Measurements from ENCODE around the gene SLC43A3.

The SLC43A3 gene

DNA sequence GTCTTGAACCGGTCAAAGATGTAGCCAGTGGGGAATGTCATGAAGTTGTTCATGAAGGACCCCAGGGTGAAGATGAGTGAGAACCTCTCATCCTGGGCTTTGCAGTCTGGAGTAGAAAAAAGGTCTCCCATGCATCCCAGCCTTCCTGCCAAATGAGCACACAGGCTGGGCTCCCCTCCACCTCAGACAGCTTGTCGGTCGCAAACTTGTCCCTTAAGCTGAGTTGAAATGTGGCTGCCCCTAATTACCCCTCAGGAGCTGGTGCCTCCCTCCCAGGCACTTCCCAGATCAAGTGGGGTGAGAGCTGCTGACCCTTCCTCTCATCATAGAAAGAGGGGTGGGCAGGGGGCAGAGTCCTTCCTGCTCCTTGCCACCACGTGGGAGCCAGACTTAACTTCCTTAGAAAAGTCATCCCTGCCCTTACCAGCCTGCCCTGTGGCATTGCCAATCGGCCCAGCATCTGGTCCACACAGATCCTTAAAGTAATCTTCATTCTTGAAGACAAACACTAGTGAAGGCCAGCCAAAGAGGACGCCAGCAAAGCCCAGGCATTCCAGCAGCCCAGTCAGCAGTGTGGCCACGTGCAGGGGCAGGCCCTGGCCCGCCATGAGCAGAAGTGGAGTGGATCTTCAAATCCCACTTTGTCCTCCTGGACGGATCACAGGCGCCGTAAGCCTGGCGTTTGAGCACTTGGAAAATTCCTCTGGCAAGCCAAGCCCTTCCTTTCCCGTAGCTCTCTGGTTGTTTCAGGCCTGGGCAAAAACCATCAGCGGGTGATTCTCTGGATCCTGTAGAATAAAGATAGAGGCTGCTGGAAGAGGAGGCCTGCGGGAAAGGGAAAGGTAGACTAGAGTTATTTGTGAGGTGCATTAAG is 1.1 kb downstream of the SLC43A3 start:
- H3K27me3 Mint-ChIP-seq = no peaks in the 10 kb centered on the region
- peak overlapping the region; percentile 95 for H3K4me3 Mint-ChIP-seq
- peak overlapping the region; percentile 96 for H3K27ac Mint-ChIP-seq
- peaks cover 27% of the 10 kb centered on the region for H3K36me3 Mint-ChIP-seq
- H3K4me1 Mint-ChIP-seq (ENCODE audit: low read depth) = peaks cover 43% of the 10 kb centered on the region
- no peaks in the 10 kb centered on the region for H3K9me3 Mint-ChIP-seq (ENCODE audit: low read depth)

DNA sequence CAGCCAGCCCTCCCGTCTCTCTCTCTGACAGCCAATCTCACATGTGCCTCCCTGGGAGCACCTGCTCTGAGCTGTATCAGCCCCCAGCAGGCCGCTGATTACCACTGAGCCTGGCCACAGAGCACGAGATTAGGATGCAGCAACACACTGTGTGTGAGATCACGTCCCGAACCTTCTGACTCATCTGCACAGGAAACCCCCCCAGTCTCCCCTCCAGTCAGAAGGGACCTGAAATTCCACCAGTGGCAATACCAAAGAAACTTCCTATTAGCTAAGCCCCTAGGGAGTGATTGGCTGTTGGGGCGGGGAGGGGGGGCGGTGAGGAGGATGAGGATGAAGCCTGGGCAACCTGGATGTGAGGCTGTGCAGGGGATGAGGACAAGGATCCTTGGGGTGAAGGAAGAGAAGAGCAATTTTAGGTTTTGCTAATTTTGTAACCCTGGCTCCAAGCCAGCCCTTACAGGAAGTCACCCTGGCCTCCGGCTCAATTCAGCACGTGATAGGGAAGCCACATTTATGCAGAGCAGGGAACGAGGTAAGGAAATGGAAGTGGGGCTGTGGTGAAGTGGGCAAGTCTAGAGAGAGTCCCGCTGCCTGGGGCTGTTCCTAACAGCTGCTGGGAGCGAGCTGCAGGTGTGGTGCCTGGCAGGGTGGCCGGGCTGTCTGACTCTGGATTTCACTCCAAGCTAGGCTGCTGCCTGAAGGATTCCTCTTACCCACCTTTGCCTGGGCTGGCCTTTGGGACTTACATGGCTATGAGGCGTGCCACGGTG is 1.9 kb downstream of the SLC43A3 start:
- peak overlapping the region; percentile 96 for H3K27ac Mint-ChIP-seq
- no peaks in the 10 kb centered on the region for H3K27me3 Mint-ChIP-seq
- peaks cover 43% of the 10 kb centered on the region for H3K4me1 Mint-ChIP-seq (ENCODE audit: low read depth)
- peaks cover 31% of the 10 kb centered on the region for H3K36me3 Mint-ChIP-seq
- peak overlapping the region; percentile 95 for H3K4me3 Mint-ChIP-seq
- no peaks in the 10 kb centered on the region for H3K9me3 Mint-ChIP-seq (ENCODE audit: low read depth)

DNA sequence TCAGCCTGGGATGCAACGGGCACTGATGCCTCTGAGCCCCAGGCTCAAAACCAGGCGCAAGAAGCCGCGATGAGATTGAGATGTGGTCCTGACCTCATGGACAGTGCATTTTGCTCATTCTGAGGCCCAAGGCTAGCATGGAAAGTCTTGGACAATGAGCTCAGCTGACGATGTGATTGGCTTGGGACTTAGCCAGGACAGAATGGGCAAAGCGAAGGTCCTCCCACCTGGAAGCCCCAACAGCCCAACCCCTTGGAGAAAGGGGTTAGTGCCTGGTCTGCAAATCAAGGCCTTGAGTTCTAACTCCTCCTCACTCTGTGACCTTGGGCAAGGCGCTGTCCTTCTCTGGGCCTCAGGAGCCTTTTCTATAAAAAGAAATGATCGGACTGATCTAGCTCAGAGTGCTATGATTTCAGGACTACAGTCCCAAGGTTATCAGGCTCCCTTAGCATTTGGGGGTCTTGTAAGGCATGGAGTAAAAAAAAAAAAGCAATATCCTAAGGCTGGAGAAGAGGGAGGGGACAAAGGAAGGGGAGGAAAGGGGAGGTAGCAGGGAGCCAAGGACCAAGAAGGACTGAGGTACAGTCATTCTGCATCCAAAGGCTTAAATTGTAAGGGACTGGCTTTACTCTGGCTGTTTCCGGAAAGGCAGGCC is 2.7 kb downstream of the SLC43A3 start:
- Mint-ChIP-seq H3K36me3 (peaks cover 31% of the 10 kb centered on the region), H3K27ac (peak overlapping the region; percentile 96), H3K4me1 (ENCODE audit: low read depth) (peaks cover 43% of the 10 kb centered on the region), H3K4me3 (peak overlapping the region; percentile 95), H3K27me3 (no peaks in the 10 kb centered on the region), H3K9me3 (ENCODE audit: low read depth) (no peaks in the 10 kb centered on the region)

DNA sequence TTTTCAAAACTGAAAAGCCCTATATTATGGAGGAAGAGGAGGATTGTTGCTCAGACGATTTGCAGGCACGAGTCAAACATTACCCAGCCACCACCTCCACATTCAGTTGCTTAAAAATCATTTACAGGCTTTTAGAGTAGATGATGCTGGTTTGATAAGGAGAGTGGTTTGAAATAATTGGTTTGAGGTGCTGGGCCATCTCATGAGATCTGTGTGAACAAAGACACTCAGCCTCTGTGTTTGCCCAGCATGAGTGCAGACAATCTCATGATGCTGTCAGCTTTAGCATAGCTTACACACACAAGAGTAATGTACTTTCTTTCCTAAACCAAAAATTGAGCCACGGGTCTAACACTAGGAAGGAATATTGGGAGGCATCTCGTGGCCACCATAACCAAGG is 4.3 kb downstream of the SLC43A3 start:
- H3K9me3 Mint-ChIP-seq (ENCODE audit: low read depth) = no peaks in the 10 kb centered on the region
- H3K27ac Mint-ChIP-seq = peak overlapping the region; percentile 96
- no peaks in the 10 kb centered on the region for H3K27me3 Mint-ChIP-seq
- H3K36me3 Mint-ChIP-seq = peaks cover 31% of the 10 kb centered on the region
- H3K4me1 Mint-ChIP-seq (ENCODE audit: low read depth) = peaks cover 44% of the 10 kb centered on the region
- peak overlapping the region; percentile 95 for H3K4me3 Mint-ChIP-seq

DNA sequence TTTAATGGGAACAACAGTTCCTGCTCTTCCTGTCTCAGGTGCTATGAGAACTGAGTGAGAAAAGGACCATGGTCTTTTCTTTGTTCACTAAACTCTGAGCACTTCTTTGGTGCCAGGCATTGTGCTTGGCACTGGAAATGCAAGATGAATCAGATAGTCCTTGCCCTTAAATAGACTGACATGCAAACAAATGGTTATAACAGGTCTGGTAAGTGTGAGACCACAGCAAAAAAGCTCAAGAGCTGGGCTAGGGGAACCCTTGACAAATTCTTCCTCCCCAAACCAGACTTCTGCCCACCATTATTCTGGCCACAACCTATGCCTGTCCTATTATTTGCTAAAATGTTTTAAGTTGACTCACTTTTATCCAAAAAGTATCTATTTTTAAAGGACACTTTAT is 5.1 kb downstream of the SLC43A3 start:
- Mint-ChIP-seq H3K4me3 (peak overlapping the region; percentile 95), H3K9me3 (ENCODE audit: low read depth) (no peaks in the 10 kb centered on the region), H3K36me3 (peaks cover 31% of the 10 kb centered on the region), H3K4me1 (ENCODE audit: low read depth) (peaks cover 37% of the 10 kb centered on the region), H3K27me3 (no peaks in the 10 kb centered on the region), H3K27ac (no peak overlapping the region)

DNA sequence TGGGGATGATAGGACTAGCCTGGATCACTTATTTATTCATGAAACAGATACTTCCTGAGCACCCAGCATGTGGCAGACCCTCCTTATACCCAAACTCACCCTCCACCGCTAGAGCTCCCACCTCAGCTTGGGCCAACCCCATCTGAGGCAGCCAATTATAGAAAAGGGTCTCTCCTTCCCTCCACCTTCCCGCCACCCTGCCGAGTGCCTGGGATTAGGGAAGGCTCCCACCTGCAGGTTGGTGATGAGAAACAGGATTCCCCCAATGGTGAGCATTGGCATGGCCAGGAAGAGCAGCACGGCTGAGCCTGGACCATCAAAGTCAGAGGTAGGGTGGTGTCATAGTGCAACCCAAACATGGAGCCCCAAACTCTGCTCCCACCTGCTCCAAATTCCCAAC is 5.9 kb downstream of the SLC43A3 start:
- Mint-ChIP-seq H3K4me1 (ENCODE audit: low read depth) (peaks cover 32% of the 10 kb centered on the region), H3K27ac (no peak overlapping the region), H3K9me3 (ENCODE audit: low read depth) (no peaks in the 10 kb centered on the region), H3K27me3 (no peaks in the 10 kb centered on the region), H3K36me3 (peaks cover 28% of the 10 kb centered on the region), H3K4me3 (no peak overlapping the region)

DNA sequence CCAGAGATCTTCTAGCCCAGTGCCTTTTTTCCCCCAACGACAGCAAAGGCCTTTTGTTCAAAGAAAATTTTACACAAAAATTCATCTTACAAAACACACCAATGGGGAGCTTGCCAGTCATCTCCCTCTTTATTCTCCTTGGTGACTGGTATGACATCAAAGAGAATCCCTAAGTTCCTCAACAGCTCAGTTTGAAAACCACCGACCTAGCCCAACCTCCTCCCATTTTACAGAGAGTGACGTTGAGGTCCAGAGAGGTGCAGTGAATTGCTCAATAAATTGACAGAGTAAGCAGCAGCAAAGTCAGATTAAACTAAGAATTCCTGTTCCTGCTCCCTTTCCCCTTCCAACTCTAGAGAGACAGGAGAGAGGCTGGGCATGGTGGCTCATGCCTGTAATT is 7.8 kb downstream of the SLC43A3 start:
- peaks cover 24% of the 10 kb centered on the region for H3K36me3 Mint-ChIP-seq
- no peaks in the 10 kb centered on the region for H3K27me3 Mint-ChIP-seq
- peaks cover 22% of the 10 kb centered on the region for H3K4me1 Mint-ChIP-seq (ENCODE audit: low read depth)
- no peaks in the 10 kb centered on the region for H3K9me3 Mint-ChIP-seq (ENCODE audit: low read depth)
- H3K27ac Mint-ChIP-seq = no peak overlapping the region
- H3K4me3 Mint-ChIP-seq = no peak overlapping the region

DNA sequence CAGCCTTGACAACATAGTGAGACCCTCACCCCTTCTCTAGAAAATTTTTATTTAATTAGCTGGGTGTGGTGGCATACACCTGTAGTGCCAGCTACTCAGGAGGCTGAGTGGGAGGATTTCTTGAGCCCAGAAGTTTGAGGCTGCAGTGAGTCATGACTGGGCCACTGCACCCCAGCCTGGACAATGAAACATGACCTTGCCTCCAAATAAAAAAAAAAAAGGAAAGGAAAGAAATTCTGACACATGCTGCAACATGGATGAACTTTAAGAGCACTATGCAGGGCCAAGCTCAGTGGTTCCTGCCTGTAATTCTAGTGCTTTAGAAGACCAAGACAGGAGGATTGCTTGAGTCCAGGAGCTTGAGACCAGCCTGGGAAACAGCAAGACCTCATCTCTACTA is 8.8 kb downstream of the SLC43A3 start:
- Mint-ChIP-seq H3K36me3 (peaks cover 28% of the 10 kb centered on the region), H3K4me1 (ENCODE audit: low read depth) (peaks cover 26% of the 10 kb centered on the region)

DNA sequence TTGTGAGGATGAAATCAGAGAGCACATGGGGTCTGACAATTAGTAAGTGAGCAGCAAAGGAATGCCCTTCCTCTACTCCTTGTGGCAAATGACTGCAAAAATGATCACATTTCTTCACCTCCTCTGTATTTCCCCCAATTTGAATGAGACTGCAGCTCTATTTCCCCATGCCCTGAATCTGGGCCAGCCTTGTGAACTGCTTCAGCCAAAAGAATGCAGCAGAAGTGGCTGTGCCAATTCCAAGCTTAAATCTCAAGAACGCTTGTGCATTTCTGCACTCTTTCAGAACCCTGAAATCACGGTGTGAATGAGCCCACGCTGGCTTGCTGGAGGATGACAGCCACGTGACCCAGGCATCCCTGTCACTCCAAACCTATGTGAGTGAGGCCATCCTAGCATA is 9.9 kb downstream of the SLC43A3 start:
- no peak overlapping the region for H3K27ac Mint-ChIP-seq

More for the DNA sequence above, 8.8 kb downstream of the SLC43A3 start:
- Mint-ChIP-seq H3K9me3 (ENCODE audit: low read depth) (no peaks in the 10 kb centered on the region), H3K27me3 (no peaks in the 10 kb centered on the region), H3K27ac (no peak overlapping the region), H3K4me3 (no peak overlapping the region)

DNA sequence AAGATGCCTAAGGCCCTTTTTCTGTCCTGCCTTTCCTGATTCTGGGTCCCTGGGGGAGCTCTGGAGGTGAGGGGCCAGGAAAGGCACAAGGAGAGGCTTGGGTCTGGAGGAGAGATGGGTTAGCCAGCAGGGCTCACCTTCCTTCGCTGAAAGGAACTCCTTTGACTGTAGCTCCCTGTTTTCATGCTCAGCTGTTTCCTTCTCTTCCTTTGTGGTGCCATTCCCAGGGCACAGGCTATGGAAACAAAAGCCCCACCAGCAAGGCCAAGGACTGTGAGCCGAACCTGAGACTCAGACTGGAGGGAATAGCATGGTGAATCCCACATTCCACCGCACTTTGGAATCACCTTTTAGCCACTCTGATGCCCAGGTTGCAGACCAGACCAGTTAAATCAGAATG is 10.5 kb downstream of the SLC43A3 start:
- H3K9me3 Mint-ChIP-seq (ENCODE audit: low read depth) = no peaks in the 10 kb centered on the region
- peaks cover 23% of the 10 kb centered on the region for H3K36me3 Mint-ChIP-seq
- H3K27ac Mint-ChIP-seq = no peak overlapping the region
- H3K4me1 Mint-ChIP-seq (ENCODE audit: low read depth) = peaks cover 19% of the 10 kb centered on the region
- H3K27me3 Mint-ChIP-seq = no peaks in the 10 kb centered on the region
- no peak overlapping the region for H3K4me3 Mint-ChIP-seq

More for the DNA sequence above, 9.9 kb downstream of the SLC43A3 start:
- H3K4me1 Mint-ChIP-seq (ENCODE audit: low read depth) = peaks cover 18% of the 10 kb centered on the region
- H3K27me3 Mint-ChIP-seq = no peaks in the 10 kb centered on the region
- peaks cover 24% of the 10 kb centered on the region for H3K36me3 Mint-ChIP-seq
- no peak overlapping the region for H3K4me3 Mint-ChIP-seq
- no peaks in the 10 kb centered on the region for H3K9me3 Mint-ChIP-seq (ENCODE audit: low read depth)

DNA sequence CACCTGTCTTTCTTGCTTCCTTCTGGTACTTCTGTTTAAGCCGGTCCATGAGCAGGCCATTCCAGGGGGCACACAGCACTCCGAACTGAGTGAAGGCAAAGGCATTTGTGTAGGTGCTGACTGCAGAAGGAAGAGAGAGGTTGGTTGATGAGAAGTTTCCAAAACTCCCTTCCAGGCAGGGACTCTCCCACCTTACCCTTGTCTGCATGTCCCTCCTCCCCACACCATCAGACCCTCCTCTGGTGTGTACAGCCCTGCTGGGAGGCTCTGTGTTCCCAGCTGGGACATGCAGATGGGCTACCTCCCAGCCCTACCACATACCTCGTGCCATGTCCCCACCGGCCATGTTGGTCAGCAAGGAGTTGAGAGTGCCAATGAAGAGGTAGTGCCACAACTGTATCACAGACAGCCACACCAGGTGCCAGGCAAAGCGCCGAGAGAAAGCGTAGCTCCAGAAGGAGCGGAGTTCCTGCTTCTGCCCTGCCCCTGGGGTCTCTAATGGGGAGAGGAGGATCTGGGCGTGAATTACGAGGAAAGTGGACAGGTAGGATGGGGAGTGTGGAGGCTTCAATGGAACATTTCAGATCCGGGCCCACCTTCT is 12.2 kb downstream of the SLC43A3 start:
- Mint-ChIP-seq H3K27ac (no peak overlapping the region), H3K4me1 (ENCODE audit: low read depth) (peaks cover 24% of the 10 kb centered on the region), H3K9me3 (ENCODE audit: low read depth) (no peaks in the 10 kb centered on the region), H3K27me3 (no peaks in the 10 kb centered on the region), H3K36me3 (peaks cover 24% of the 10 kb centered on the region), H3K4me3 (no peak overlapping the region)

DNA sequence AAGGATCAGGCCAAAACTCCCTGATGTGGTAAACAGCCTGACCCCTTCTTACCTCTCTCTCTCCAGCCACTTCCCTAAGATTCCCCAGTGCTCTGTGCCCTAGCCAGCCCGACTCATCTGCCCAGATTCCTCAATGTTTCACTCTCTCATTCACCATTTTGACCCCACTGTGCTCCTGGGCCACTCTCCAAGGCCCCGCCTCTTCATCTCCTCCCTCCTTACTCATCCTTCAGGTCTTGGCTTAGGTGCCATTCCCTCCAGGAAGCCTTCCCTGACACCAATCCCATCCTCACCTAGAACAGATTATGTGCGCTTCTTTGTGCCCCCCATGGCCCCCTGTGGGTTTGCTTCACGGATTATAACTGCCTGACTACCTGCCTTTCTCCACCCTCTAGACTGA is 13.2 kb downstream of the SLC43A3 start:
- H3K27ac Mint-ChIP-seq = peak overlapping the region; percentile 66
- peaks cover 24% of the 10 kb centered on the region for H3K36me3 Mint-ChIP-seq
- no peaks in the 10 kb centered on the region for H3K9me3 Mint-ChIP-seq (ENCODE audit: low read depth)
- H3K4me3 Mint-ChIP-seq = peak overlapping the region; percentile 53
- H3K27me3 Mint-ChIP-seq = no peaks in the 10 kb centered on the region
- H3K4me1 Mint-ChIP-seq (ENCODE audit: low read depth) = peaks cover 21% of the 10 kb centered on the region

DNA sequence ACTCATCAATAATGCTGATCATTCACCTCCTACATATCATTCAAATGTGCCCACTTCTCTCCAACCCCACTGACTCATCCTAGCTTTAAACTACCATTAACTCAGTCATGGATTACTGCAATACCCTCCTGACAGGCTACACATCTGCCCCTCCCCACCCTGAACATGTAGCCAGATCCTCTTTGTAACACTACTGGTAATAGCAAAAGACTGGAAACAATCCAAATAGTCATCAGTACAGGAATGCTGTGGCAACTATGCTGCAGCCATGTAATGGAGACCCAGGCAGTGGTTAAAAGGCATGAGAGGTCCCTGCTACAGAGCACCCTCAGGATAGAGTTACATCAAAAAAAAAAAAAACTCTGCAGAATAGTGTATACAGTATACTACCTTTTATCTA is 16.6 kb downstream of the SLC43A3 start:
- H3K36me3 Mint-ChIP-seq = peaks cover 41% of the 10 kb centered on the region
- peaks cover 47% of the 10 kb centered on the region for H3K4me1 Mint-ChIP-seq (ENCODE audit: low read depth)
- H3K9me3 Mint-ChIP-seq (ENCODE audit: low read depth) = no peaks in the 10 kb centered on the region
- peak overlapping the region; percentile 59 for H3K27ac Mint-ChIP-seq
- no peak overlapping the region for H3K4me3 Mint-ChIP-seq
- no peaks in the 10 kb centered on the region for H3K27me3 Mint-ChIP-seq

DNA sequence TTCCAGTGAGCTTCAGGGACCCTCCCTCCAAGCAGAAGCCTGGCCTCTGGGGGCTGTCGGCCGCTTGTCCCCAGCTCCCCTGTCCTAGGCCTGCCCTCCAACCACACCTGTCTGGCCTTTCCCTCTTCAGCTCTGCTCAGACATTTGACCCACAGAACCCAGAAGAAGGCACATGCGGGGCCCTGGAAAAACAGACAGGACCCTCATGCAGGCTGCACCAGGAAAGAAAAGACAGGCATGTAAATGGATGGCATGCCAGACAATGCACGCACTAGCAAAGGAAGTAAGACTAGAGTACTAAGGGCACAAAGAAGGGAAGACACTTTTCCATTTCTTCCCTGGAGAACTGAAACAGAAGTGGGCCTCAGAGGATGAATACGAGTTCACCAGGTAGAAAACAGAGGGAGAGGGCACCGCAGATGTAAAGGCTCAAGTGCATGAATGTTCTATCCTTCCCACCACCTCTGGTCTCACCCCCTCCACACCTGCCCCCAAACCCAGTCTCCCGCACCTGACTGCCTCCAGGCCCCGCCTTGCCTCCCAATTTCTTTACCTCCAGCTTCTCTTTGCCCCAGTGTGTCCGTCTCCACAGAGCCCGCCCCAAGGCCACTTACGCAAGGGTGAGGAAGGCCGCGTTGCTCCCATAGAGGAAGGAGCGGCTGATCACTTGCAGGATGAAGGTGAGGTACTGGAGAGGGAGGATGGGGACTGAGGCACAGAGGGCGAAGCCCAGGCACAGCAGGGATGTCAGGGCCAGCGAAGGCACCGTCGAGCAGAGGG is 17.4 kb downstream of the SLC43A3 start:
- H3K27me3 Mint-ChIP-seq = no peaks in the 10 kb centered on the region
- peaks cover 49% of the 10 kb centered on the region for H3K4me1 Mint-ChIP-seq (ENCODE audit: low read depth)
- peaks cover 44% of the 10 kb centered on the region for H3K36me3 Mint-ChIP-seq
- no peak overlapping the region for H3K4me3 Mint-ChIP-seq
- no peaks in the 10 kb centered on the region for H3K9me3 Mint-ChIP-seq (ENCODE audit: low read depth)
- H3K27ac Mint-ChIP-seq = no peak overlapping the region

Data from activated naive CD8-positive, alpha-beta T cell (primary cell).